ENCODE results near the gene QSER1.

Gene QSER1

GRCh38 chr11:32890843-32891656 lies 1.6 kb upstream of the QSER1 start:
- in situ Hi-C loops (cut with MboI; ENCODE audit: low sequenced_read_pairs): no loop called here

- in situ Hi-C loops (cut with MboI; ENCODE audit: low sequenced_read_pairs): no loop called here
Observed at GRCh38 chr11:32891657-32892354, 805 bp upstream of the QSER1 start.

- in situ Hi-C loops (cut with MboI; ENCODE audit: low sequenced_read_pairs): no loop called here
Observed at GRCh38 chr11:32893093-32893342, 407 bp downstream of the QSER1 start.

DNA sequence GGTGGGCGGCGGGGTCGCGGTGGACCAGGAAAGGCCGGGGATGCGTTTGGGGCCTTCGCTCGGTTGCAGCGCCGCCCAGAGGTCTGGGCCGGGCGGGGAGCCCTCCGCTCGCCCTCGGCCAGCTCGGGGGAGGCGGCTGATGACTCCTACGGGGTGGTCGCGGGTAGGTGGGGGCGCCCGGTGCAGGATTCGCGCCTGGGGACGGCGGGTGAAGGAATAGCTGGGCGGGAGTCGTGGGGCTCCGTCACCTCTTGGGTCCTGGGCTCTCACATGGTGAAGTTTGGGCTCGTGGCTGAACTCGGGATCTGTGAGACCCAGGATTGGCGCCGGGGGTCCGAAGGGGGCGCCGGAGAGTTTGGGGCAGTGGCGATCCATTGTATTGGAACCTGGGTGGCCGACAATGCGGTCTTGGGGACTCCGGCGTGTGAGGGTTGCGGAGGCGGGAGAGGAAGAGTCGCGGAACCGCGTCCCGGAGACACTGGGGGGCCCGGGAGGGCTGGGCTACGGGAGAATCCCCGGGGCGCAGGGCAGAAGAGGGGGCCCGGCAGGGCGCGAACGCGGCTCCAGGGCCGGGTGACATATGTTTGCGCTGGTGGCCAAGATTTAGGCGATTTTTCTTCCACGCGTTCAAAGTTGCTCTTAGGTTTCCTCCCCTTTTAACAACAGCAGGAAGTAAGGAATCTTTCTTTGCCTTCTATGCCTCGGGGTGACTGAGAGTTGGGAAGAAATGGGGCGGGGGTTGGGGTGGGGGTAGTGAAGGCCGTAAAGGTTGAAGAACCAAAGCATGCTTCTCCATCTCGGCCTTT lies 935 bp downstream of the QSER1 start:
- in situ Hi-C loops (cut with MboI; ENCODE audit: low sequenced_read_pairs): no loop called here

- in situ Hi-C loops (cut with MboI; ENCODE audit: low sequenced_read_pairs): no loop called here
Observed at GRCh38 chr11:32894149-32894827, 1.7 kb downstream of the QSER1 start.

DNA sequence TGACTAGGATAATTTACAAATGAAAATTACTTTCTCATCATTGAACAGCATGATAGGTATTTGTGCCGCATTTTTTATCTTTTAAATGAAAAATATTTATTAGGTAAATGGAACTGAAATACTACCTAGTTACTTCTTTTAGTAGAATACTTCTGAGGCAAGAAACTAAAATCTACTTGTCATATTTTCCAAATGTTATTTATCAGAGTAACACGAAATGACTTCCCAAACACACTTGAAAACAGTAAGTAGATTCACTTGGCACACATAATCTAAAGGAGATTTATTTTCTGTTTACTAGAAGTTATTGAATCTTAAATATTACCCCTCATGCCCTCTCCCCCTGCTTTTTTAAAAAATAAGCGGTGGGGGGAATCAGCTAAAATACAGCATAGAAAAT lies 2.3 kb downstream of the QSER1 start:
- in situ Hi-C loops (cut with MboI; ENCODE audit: low sequenced_read_pairs): no loop called here

DNA sequence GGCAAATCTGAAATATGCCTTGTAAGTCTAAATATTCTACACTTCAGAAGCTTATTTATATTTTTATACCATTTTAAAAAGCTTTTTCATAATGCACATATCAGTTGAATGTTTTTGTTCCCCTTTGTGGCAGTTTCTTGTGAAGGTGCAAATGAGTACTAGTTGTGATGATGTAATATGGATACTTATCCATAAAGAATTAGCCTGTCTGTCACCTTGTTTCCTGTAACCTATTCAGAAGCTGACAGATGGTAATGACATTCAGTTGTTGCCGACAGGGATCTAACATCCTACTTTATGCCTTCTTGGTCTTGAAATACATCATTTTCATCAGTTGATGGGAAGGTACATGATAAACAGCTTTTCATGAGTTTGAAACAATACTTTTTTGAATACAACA lies 2.9 kb downstream of the QSER1 start:
- in situ Hi-C loops (cut with MboI; ENCODE audit: low sequenced_read_pairs): no loop called here

DNA sequence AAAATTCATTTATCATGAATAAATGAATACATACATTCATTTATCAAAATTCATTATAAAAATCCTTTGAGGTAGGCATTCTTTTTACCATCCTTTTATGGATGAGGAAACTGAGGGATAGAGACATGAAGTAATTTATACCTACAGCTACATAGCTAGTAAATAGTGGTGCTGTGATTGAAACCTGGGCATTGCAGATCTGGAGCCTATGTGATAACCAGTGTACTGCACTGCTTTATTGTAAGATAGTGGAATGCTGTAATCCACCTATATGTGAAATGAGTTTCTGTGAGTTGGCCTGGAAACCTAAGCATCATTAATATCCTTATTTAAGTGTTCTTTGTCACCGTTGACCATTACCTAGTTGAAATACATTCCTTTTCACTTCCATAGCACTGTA lies 4.5 kb downstream of the QSER1 start:
- in situ Hi-C loops (cut with MboI; ENCODE audit: low sequenced_read_pairs): no loop called here

DNA sequence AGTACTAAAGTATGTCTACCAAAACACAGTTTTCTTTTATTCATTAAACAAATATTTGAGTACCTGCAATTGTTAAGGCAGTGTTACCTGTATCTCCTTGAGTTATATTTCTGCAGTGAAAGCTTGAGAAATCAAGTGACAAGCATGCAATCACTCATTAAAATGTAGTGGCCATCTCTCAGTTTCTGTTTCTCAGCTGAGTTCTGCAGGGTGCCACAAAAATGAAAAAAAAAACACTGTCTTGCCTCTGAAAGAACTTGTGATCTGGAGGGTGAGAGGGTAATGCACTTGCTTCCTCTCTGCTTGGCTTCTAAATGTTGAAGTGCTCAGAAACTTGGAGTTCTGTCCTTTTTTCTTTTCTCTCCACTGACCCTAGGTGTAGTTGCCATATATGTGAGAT lies 6.8 kb downstream of the QSER1 start:
- in situ Hi-C loops (cut with MboI; ENCODE audit: low sequenced_read_pairs): no loop called here

GRCh38 chr11:32902089-32902665 lies 9.6 kb downstream of the QSER1 start:
- in situ Hi-C loops (cut with MboI; ENCODE audit: low sequenced_read_pairs): no loop called here

- in situ Hi-C loops (cut with MboI; ENCODE audit: low sequenced_read_pairs): no loop called here
Observed at GRCh38 chr11:32905028-32905667, 12.5 kb downstream of the QSER1 start.

GRCh38 chr11:32908619-32909018 lies 16.0 kb downstream of the QSER1 start:
- in situ Hi-C loops (cut with MboI; ENCODE audit: low sequenced_read_pairs): no loop called here

- in situ Hi-C loops (cut with MboI; ENCODE audit: low sequenced_read_pairs): no loop called here
Observed at GRCh38 chr11:32911413-32911812, 18.8 kb downstream of the QSER1 start.

DNA sequence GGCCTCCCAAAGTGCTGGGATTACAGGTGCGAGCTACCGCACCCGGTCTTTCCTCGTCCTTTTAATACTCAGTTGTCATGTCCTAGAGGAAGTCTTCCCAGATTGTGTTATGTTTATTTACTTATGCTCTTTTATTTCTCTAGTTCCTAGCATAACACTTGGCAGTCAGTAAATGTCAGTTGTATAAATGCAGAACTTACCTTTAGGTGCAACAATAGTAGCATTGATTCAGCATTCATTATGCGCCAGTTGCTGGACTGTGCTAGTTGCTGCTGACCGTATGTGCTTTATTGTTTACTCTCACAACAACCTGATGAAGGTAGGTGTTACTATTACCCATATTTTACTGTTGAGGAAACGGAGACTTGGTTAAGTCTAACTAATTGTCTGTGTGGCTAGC lies 20.8 kb downstream of the QSER1 start:
- in situ Hi-C loops (cut with MboI; ENCODE audit: low sequenced_read_pairs): no loop called here

DNA sequence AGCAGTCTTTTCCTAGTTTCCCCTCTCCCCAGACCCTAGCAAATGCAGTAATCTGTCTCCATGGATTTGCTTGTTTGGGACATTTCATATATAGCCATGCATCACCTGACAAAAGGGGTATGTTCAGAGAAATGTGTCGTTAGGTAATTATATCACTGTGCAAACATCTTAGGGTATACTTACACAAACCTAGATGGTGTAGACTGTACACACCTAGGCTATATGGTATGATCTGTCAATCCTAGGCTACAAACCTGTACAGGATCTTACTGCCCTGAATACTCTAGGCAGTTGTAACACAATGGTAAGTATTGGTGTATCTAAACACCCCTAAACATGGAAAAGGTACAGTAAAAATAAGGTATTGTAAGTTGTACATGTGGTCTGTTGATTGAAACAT lies 23.8 kb downstream of the QSER1 start:
- in situ Hi-C loops (cut with MboI; ENCODE audit: low sequenced_read_pairs): no loop called here

- in situ Hi-C loops (cut with MboI; ENCODE audit: low sequenced_read_pairs): no loop called here
Observed at GRCh38 chr11:32916994-32917393, 24.4 kb downstream of the QSER1 start.

- in situ Hi-C loops (cut with MboI; ENCODE audit: low sequenced_read_pairs): no loop called here
Observed at GRCh38 chr11:32918427-32918826, 25.8 kb downstream of the QSER1 start.

- in situ Hi-C loops (cut with MboI; ENCODE audit: low sequenced_read_pairs): no loop called here
Observed at GRCh38 chr11:32919338-32919737, 26.7 kb downstream of the QSER1 start.

- in situ Hi-C loops (cut with MboI; ENCODE audit: low sequenced_read_pairs): no loop called here
Observed at GRCh38 chr11:32920570-32920969, 28.0 kb downstream of the QSER1 start.

DNA sequence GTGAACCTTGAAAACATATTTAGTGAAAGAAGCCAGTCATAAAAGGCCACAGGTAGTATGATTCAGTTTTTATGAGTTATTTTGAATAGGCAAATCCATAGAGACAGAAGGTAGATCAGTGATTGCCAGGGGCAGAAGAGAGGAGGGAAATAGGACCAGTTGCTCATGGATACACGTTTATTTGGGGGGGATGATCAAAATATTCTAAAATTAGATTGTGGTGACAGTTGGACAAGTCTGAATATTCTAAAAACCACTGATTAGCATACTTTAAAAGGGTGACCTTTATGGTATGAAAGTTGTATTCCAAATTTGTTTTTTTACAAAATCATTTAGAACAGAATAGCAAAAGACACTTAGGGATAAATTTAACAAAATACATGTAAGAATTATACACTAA lies 28.6 kb downstream of the QSER1 start:
- in situ Hi-C loops (cut with MboI; ENCODE audit: low sequenced_read_pairs): no loop called here

GRCh38 chr11:32931606-32932005 lies 39.0 kb downstream of the QSER1 start:
- in situ Hi-C loops (cut with MboI; ENCODE audit: low sequenced_read_pairs): no loop called here

All from HL-60/S4 (cell line).